Parathyroid adenoma (tissue), 2 donors: ENCODE data around the gene FOXF2.

Experiments
- H2AFZ ChIP-seq: fragments of 300-600 bp; sonication (generic); one replicate; pipeline ENCODE4 v1.7.0; 2017; ENCODE audit warnings: antibody characterized with exemption, mild to moderate bottlenecking
- H3K27ac ChIP-seq: fragments of 300-600 bp; sonication (generic); one replicate; pipeline ENCODE4 v1.7.0; 2017
- H3K27me3 ChIP-seq: fragments of 300-600 bp; sonication (generic); one replicate; pipeline ENCODE4 v1.7.0; 2017; ENCODE audit warnings: low read length; ENCODE audit not compliant: control insufficient read depth, insufficient read depth
- H3K36me3 ChIP-seq: fragments of 300-600 bp; sonication (generic); one replicate; pipeline ENCODE4 v1.7.0; 2017; ENCODE audit warnings: low read length; ENCODE audit not compliant: control insufficient read depth, insufficient read depth
- H3K4me1 ChIP-seq: fragments of 300-600 bp; sonication (generic); one replicate; pipeline ENCODE4 v1.7.0; 2017; ENCODE audit warnings: control low read depth
- H3K4me2 ChIP-seq: fragments of 300-600 bp; sonication (generic); one replicate; pipeline ENCODE4 v1.7.0; 2017; ENCODE audit warnings: low read length
- H3K4me3 ChIP-seq: fragments of 300-600 bp; sonication (generic); one replicate; pipeline ENCODE4 v1.7.0; 2017; ENCODE audit warnings: low read depth, low read length
- H3K79me2 ChIP-seq: fragments of 300-600 bp; sonication (generic); one replicate; pipeline ENCODE4 v1.7.0; 2017; ENCODE audit warnings: control low read depth
- H3K9ac ChIP-seq: fragments of 300-600 bp; sonication (generic); one replicate; pipeline ENCODE4 v1.7.0; 2017; ENCODE audit warnings: mild to moderate bottlenecking
- H3K9me3 ChIP-seq: fragments of 300-600 bp; sonication (generic); one replicate; pipeline ENCODE4 v1.7.0; 2017; ENCODE audit warnings: low read length; ENCODE audit not compliant: control insufficient read depth
- TF ChIP-seq, protein P1 (sequence below): fragments of 300-600 bp; sonication (generic); IDR thresholded peaks from one replicate; pipeline ENCODE4 v1.7.0; 2017; ENCODE audit warnings: antibody characterized with exemption, mild to moderate bottlenecking
- donor health status: primary hyperparathyroidism.

Gene FOXF2

DNA sequence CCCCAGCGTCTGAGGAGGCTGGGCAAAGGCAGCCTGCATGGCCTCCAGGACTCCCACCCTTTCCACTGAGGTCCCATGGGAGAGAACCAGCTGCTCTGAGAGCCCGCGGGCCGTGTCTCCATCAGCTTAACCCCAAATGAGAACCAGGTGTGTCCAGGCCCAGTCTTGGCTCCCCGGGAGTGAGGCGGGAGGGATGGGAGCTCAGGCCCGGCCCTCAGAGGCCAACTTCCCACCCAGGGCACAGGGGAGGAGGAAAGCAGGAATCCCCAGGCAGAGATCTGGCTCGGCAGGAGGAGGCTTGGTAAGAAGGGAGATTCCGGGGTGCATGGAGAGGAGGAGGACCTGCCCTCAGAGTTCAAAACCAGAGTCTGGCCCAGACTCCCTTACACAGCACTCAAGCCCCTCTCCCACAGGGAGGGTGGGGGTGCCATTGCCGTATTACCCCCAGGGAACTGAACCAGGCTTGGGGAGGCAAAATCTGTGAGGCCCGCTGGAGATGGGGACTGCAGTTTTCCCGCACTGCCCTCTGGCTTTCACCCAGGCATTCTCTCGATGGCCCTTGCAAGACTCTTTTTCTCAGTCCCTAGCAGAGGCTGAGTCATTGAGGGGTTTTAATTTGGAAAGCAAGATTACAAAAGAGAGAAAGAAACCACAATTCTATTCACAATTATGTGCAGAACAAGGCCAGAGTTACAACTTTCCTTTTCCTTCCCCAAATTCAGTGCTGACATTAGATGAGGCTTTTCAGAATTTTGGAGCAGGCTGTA is 17.1 kb downstream of the FOXF2 start:
- no peak overlapping the region for H3K27ac ChIP-seq
- H3K4me1 ChIP-seq, result no peaks in the 10 kb centered on the region
- H3K9me3 ChIP-seq, result no peaks in the 10 kb centered on the region
- H3K36me3 ChIP-seq, result no peaks in the 10 kb centered on the region
- no peak overlapping the region for H2AFZ ChIP-seq
- H3K4me3 ChIP-seq, result no peak overlapping the region
- no peak overlapping the region for H3K9ac ChIP-seq
- H3K4me2 ChIP-seq, result no peak overlapping the region
- TF ChIP-seq, protein P1, sequence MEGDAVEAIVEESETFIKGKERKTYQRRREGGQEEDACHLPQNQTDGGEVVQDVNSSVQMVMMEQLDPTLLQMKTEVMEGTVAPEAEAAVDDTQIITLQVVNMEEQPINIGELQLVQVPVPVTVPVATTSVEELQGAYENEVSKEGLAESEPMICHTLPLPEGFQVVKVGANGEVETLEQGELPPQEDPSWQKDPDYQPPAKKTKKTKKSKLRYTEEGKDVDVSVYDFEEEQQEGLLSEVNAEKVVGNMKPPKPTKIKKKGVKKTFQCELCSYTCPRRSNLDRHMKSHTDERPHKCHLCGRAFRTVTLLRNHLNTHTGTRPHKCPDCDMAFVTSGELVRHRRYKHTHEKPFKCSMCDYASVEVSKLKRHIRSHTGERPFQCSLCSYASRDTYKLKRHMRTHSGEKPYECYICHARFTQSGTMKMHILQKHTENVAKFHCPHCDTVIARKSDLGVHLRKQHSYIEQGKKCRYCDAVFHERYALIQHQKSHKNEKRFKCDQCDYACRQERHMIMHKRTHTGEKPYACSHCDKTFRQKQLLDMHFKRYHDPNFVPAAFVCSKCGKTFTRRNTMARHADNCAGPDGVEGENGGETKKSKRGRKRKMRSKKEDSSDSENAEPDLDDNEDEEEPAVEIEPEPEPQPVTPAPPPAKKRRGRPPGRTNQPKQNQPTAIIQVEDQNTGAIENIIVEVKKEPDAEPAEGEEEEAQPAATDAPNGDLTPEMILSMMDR, result no peak
- H3K27me3 ChIP-seq, result no peaks in the 10 kb centered on the region
- H3K79me2 ChIP-seq, result no peaks in the 10 kb centered on the region

DNA sequence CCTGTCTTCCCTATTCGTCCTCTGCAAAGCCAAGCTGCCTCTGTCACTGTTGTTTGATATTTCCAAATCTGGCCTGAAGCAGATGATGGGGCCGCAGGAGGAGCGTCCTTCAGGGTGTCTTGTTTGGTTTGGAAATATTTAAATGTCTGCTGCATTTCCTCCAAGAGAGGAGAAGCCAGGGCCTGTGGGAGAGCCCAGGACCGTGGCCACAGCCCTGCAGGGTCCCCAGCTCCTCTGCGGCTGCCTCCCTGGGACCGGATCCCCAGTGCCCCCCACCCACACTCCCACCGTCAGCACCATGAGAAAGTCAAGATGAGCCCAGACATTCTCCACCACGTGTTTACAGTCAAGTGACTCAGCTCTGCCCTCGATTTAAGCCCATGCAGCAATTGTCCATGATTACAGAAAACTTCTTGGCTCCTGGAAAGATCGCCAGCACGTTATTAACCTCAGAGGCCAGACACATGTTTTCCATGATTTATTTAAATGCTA is 18.2 kb downstream of the FOXF2 start:
- no peak overlapping the region for H3K27ac ChIP-seq
- TF ChIP-seq, protein P1, result no peak

DNA sequence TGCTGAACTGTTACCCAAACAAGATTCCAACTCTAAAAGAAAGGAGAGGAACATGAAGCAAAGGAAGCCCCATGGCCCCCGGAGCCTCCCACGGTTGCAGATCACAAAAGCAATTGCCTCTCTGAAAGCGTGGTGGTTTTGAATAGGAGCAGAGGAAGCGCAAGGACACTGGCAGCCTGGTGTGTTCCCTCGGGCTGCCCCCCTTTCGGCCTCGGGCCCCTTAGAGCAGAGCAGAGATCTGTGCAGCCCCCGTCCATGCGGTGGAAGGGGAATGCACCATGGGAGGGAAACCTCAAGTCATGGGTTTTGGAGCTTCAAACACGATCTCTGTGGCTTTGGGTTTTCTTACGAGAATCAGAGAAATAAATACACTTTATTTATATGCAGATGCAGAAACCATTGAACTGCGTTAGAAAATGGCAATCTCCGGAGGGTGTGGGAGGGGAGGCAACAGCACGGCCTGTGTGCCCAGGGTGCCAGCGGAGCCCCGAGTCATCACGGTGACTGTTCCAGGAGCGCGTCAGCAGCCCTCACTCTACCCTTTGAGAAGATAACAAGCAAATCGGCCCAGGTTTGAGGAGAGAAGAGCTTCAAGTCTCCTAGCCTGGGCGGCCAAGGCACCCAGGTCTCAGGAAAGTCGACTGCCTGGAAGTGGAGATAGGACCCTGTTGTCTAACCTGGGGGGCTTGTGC is 20.5 kb downstream of the FOXF2 start:
- Histone ChIP-seq H3K4me1 (no peaks in the 10 kb centered on the region), H3K36me3 (no peaks in the 10 kb centered on the region), H3K9me3 (no peaks in the 10 kb centered on the region), H3K27ac (no peak overlapping the region), H3K79me2 (no peaks in the 10 kb centered on the region), H3K9ac (no peak overlapping the region), H3K4me2 (no peak overlapping the region), H2AFZ (no peak overlapping the region), H3K27me3 (no peaks in the 10 kb centered on the region), H3K4me3 (no peak overlapping the region)
- TF ChIP-seq, protein P1, result no peak

More for the DNA sequence above, 18.2 kb downstream of the FOXF2 start:
- Histone ChIP-seq H3K36me3 (no peaks in the 10 kb centered on the region), H3K9me3 (no peaks in the 10 kb centered on the region), H3K79me2 (no peaks in the 10 kb centered on the region), H3K4me1 (no peaks in the 10 kb centered on the region), H2AFZ (no peak overlapping the region), H3K4me3 (no peak overlapping the region), H3K9ac (no peak overlapping the region), H3K4me2 (no peak overlapping the region), H3K27me3 (no peaks in the 10 kb centered on the region)

DNA sequence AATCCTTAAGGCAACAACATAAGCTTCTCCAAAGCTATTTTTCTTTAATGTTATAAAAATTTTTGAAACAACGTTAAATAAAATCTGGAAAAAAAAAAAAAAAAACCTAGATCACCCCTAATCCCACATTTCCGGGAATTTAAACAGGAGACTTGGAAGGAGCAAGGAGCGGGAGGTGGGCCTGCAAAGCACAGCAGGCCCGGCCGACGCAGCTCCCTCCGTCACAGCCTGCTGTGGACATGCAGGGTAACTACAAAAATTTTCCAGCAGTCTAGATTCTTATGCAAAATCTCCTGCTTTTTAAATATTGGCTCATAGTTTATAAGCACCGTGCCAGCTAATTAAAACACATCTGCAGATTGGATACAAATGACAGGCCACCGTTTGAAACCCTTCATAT is 23.5 kb downstream of the FOXF2 start:
- Histone ChIP-seq H2AFZ (no peak overlapping the region), H3K27me3 (no peaks in the 10 kb centered on the region), H3K27ac (no peak overlapping the region), H3K4me2 (no peak overlapping the region), H3K79me2 (no peaks in the 10 kb centered on the region), H3K4me3 (no peak overlapping the region), H3K4me1 (no peaks in the 10 kb centered on the region), H3K36me3 (no peaks in the 10 kb centered on the region), H3K9me3 (no peaks in the 10 kb centered on the region), H3K9ac (no peak overlapping the region)
- TF ChIP-seq, protein P1, result no peak
